ENCODE results near the gene PLXNA2. TPM values are rescaled to one million over a fixed set of nuclear protein-coding genes. Genes with fewer than 3 reads are reported as not detected.

The PLXNA2 gene
- total RNA-seq, 1 experiment from 2014 or later = 10.2 TPM

- Histone ChIP-seq H3K9me3 (ENCODE audit: insufficient read depth, low read depth) (no peaks in the 10 kb centered on the region), H3F3A (ENCODE audit: insufficient read depth, low read depth) (peaks cover 28% of the 10 kb centered on the region), H3K4me1 (replicated peaks; ENCODE audit: insufficient read depth) (peaks cover 53% of the 10 kb centered on the region), H3K9me2 (ENCODE audit: insufficient read depth) (no peaks in the 10 kb centered on the region), H3K4me3 (no peak overlapping the region), H3K79me2 (ENCODE audit: low read depth) (peaks cover 39% of the 10 kb centered on the region), H3K36me3 (ENCODE audit: low read depth) (no peaks in the 10 kb centered on the region; the same call in 1 of the 2 replicates), H3K27ac (peak overlapping the region; percentile 91; the same call in 1 of the 2 replicates), H2AFZ (no peak overlapping the region), H4K20me1 (ENCODE audit: insufficient read depth) (no peaks in the 10 kb centered on the region), H3K27me3 (ENCODE audit: insufficient read depth, low read depth) (no peaks in the 10 kb centered on the region), H3K4me2 (peak overlapping the region; percentile 86; the same call in 1 of the 2 replicates)
- no peak for TF ChIP-seq EZH2 (IDR thresholded peaks at IDR 0.05; ENCODE audit: low read depth)
- TF ChIP-seq, protein P1, sequence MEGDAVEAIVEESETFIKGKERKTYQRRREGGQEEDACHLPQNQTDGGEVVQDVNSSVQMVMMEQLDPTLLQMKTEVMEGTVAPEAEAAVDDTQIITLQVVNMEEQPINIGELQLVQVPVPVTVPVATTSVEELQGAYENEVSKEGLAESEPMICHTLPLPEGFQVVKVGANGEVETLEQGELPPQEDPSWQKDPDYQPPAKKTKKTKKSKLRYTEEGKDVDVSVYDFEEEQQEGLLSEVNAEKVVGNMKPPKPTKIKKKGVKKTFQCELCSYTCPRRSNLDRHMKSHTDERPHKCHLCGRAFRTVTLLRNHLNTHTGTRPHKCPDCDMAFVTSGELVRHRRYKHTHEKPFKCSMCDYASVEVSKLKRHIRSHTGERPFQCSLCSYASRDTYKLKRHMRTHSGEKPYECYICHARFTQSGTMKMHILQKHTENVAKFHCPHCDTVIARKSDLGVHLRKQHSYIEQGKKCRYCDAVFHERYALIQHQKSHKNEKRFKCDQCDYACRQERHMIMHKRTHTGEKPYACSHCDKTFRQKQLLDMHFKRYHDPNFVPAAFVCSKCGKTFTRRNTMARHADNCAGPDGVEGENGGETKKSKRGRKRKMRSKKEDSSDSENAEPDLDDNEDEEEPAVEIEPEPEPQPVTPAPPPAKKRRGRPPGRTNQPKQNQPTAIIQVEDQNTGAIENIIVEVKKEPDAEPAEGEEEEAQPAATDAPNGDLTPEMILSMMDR (conservative IDR thresholded peaks at IDR 0.05) = no peak
- DNase-seq = no peak
- ChIA-PET CTCF (no interaction called here), POLR2A (ENCODE audit: unreplicated experiment) (no interaction called here)
- no TSS peak for BruUV-seq (replicated peaks)
- intact Hi-C loops (cut with micrococcal nuclease; ENCODE audit: unreplicated experiment) = no loop called here
These were observed 25.7 kb downstream of the PLXNA2 start for GRCh38 chr1:208218237-208219097.

DNA sequence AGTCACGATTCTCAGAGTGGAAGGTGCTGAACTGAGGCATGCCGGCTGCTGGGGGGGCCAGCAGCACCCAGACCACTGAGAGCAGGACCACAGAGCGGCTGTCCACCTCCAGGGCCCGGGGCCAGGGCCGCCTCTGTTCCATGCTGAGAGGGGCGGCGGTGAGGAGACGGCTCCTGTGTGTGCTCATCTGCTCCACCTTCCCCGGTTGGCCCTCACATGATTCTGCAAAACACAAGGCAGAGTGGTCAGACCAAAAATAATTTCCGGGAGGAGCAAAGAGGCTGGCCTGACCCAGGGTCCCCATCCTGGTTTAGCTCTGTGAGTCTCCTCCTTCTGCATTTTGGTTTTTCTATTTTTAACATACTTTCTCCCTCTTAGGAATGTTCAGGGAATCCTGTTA, 26.4 kb downstream of the PLXNA2 start:
- ChIA-PET CTCF (no interaction called here), POLR2A (ENCODE audit: unreplicated experiment) (no interaction called here)
- Histone ChIP-seq H3K27me3 (ENCODE audit: insufficient read depth, low read depth) (no peaks in the 10 kb centered on the region), H2AFZ (no peak overlapping the region), H3K4me2 (no peak overlapping the region), H3K4me3 (no peak overlapping the region), H3K9me2 (ENCODE audit: insufficient read depth) (no peaks in the 10 kb centered on the region), H3K4me1 (replicated peaks; ENCODE audit: insufficient read depth) (peaks cover 47% of the 10 kb centered on the region), H3F3A (ENCODE audit: insufficient read depth, low read depth) (peaks cover 27% of the 10 kb centered on the region), H4K20me1 (ENCODE audit: insufficient read depth) (no peaks in the 10 kb centered on the region), H3K9me3 (ENCODE audit: insufficient read depth, low read depth) (no peaks in the 10 kb centered on the region), H3K27ac (no peak overlapping the region), H3K79me2 (ENCODE audit: low read depth) (peaks cover 35% of the 10 kb centered on the region), H3K36me3 (ENCODE audit: low read depth) (no peaks in the 10 kb centered on the region; the same call in 1 of the 2 replicates)
- no peak for TF ChIP-seq EZH2 (IDR thresholded peaks at IDR 0.05; ENCODE audit: low read depth)
- TF ChIP-seq, protein P1 (conservative IDR thresholded peaks at IDR 0.05) = no peak
- intact Hi-C loops (cut with micrococcal nuclease; ENCODE audit: unreplicated experiment) = no loop called here
- no TSS peak for BruUV-seq (replicated peaks)
- DNase-seq = no peak

GRCh38 chr1:208216806-208217205, 27.4 kb downstream of the PLXNA2 start:
- POLR2A ChIA-PET (ENCODE audit: unreplicated experiment) = no interaction called here
- H2AFZ ChIP-seq = no peak overlapping the region
- TF ChIP-seq, protein P1 (conservative IDR thresholded peaks at IDR 0.05) = no peak
- no peak for TF ChIP-seq EZH2 (IDR thresholded peaks at IDR 0.05; ENCODE audit: low read depth)
- DNase-seq = no peak
- H3F3A ChIP-seq (ENCODE audit: insufficient read depth, low read depth) = peaks cover 18% of the 10 kb centered on the region
- no peaks in the 10 kb centered on the region for H3K27me3 ChIP-seq (ENCODE audit: insufficient read depth, low read depth)
- no peak overlapping the region for H3K4me3 ChIP-seq
- peaks cover 26% of the 10 kb centered on the region for H3K79me2 ChIP-seq (ENCODE audit: low read depth)
- no TSS peak for BruUV-seq (replicated peaks)
- peaks cover 5% of the 10 kb centered on the region; the same call in 1 of the 2 replicates for H3K36me3 ChIP-seq (ENCODE audit: low read depth)
- peaks cover 37% of the 10 kb centered on the region for H3K4me1 ChIP-seq (replicated peaks; ENCODE audit: insufficient read depth)
- CTCF ChIA-PET = interaction anchor here (0.6 kb wide), 1 partner anchor 86 kb away, joined by 3 read pairs; no protein-coding TSS in a partner anchor
- no peaks in the 10 kb centered on the region for H4K20me1 ChIP-seq (ENCODE audit: insufficient read depth)
- intact Hi-C loops (cut with micrococcal nuclease; ENCODE audit: unreplicated experiment) = no loop called here
- H3K9me2 ChIP-seq (ENCODE audit: insufficient read depth) = no peaks in the 10 kb centered on the region
- H3K4me2 ChIP-seq = no peak overlapping the region
- H3K9me3 ChIP-seq (ENCODE audit: insufficient read depth, low read depth) = no peaks in the 10 kb centered on the region
- H3K27ac ChIP-seq = no peak overlapping the region

All from PC-9 (cell line).